ENCODE data around the gene PLEKHA5.
A peak's percentile ranks its signal among the peaks of the same experiment; 100 is the strongest.

PLEKHA5 gene

GRCh38 chr12:19129122-19129485 is 429 bp upstream of the PLEKHA5 start:
- peak; percentile 55 for DNase-seq

- peak; percentile 43 for DNase-seq
Observed at GRCh38 chr12:19130224-19131024, 891 bp downstream of the PLEKHA5 start.

GRCh38 chr12:19131025-19131444 is 1.5 kb downstream of the PLEKHA5 start:
- DNase-seq: no peak

- no peak for DNase-seq
Observed at GRCh38 chr12:19138551-19138950, 9.0 kb downstream of the PLEKHA5 start.

- no peak for DNase-seq
Observed at GRCh38 chr12:19138956-19139355, 9.4 kb downstream of the PLEKHA5 start.

GRCh38 chr12:19139615-19140194 is 10.2 kb downstream of the PLEKHA5 start:
- DNase-seq: no peak

- DNase-seq: no peak
Observed at GRCh38 chr12:19140381-19141236, 11.1 kb downstream of the PLEKHA5 start.

- DNase-seq: no peak
Observed at GRCh38 chr12:19142499-19142898, 13.0 kb downstream of the PLEKHA5 start.

- DNase-seq: no peak
Observed at GRCh38 chr12:19144287-19144686, 14.8 kb downstream of the PLEKHA5 start.

- no peak for DNase-seq
Observed at GRCh38 chr12:19144985-19145384, 15.5 kb downstream of the PLEKHA5 start.

GRCh38 chr12:19148860-19149259 is 19.3 kb downstream of the PLEKHA5 start:
- DNase-seq: no peak

GRCh38 chr12:19150273-19150900 is 20.9 kb downstream of the PLEKHA5 start:
- no peak for DNase-seq

GRCh38 chr12:19151298-19151697 is 21.8 kb downstream of the PLEKHA5 start:
- DNase-seq: no peak

GRCh38 chr12:19153396-19153795 is 23.9 kb downstream of the PLEKHA5 start:
- no peak for DNase-seq

- DNase-seq: no peak
Observed at GRCh38 chr12:19154686-19155085, 25.2 kb downstream of the PLEKHA5 start.

GRCh38 chr12:19155981-19156734 is 26.6 kb downstream of the PLEKHA5 start:
- DNase-seq: no peak

GRCh38 chr12:19158923-19159322 is 29.4 kb downstream of the PLEKHA5 start:
- no peak for DNase-seq

- DNase-seq: no peak
Observed at GRCh38 chr12:19161216-19161615, 31.7 kb downstream of the PLEKHA5 start.

- DNase-seq: no peak
Observed at GRCh38 chr12:19165451-19165850, 35.9 kb downstream of the PLEKHA5 start.

GRCh38 chr12:19166387-19166786 is 36.9 kb downstream of the PLEKHA5 start:
- DNase-seq: no peak

GRCh38 chr12:19166956-19167355 is 37.4 kb downstream of the PLEKHA5 start:
- DNase-seq: no peak

GRCh38 chr12:19167708-19168107 is 38.2 kb downstream of the PLEKHA5 start:
- DNase-seq: no peak
